ENCODE results near the gene PCNT.
"Not testable (repeated sequence)": the region's sequence is repeated elsewhere in the genome, so short reads cannot be mapped to it uniquely, and the experiment has no call there.

Gene PCNT

GRCh38 chr21:46363698-46364097 lies 39.7 kb downstream of the PCNT start:
- DNase-seq, result no peak

DNA sequence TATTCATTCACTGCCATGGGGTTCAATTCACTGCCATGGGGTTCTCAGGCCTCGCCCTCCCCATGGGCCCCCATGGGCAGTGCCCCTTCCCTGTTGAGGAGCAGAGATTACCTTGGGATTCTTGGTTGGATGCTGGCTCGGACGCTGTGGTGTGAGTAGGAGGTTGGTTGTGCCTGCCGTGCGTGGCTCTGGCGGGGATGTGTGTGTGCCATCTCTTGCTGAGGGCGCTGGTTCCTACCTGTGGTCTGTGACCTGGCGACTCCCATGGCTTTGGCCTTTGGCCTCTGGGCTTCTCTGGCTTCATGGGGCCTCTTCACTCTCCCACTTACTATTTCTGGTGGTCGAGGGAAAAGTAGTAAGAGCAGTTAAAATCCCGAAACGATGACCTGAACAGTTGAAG lies 42.1 kb downstream of the PCNT start:
- DNase-seq, result no peak

DNA sequence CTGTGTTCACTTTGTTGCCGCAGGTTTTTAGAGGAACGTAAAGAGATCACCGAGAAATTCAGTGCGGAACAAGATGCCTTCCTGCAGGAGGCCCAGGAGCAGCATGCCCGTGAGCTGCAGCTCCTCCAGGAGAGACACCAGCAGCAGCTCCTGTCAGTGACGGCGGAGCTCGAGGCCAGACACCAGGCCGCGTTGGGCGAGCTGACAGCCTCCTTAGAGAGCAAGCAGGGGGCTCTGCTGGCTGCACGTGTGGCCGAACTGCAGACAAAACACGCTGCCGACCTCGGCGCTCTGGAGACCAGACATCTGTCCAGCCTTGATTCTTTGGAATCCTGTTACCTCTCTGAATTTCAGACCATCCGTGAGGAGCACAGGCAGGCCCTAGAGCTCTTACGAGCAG lies 42.6 kb downstream of the PCNT start:
- DNase-seq, result no peak

- no peak for DNase-seq
Observed at GRCh38 chr21:46366966-46367365, 43.0 kb downstream of the PCNT start.

- DNase-seq, result no peak
Observed at GRCh38 chr21:46368533-46369285, 44.8 kb downstream of the PCNT start.

DNA sequence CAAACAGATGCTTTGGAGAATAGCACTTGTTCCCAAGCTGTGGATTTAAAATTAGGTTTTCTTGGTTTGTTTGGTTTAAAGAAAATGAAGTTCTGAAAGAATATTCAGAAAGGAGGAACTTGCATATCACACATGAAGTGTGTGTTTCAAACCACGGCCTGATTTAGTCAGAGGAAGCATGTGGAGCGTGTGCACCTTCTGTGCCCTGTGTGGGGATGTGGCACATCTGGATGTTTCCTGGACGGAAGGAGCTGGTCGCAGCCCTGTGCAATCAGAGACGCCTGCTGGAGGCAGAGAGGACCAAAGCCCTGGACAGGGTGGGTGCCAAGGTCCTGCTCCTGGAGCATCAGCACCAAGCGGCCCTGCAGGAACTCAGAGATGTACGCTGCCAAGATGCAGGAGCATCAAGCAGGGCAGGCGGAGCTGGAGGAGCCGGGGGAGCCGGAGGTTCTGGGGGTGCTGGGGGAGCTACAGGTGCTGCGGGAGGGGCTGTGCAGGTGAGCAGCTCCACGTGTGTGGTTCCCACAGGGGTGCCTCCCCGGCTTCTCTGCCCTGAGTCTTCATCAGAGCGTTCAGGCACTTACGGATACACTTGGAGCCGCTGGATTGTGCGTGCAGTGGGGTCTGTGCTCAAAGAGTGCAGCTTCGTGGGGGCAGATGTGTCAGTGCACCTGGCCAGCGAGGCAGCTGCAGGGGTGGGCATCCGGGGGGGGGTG lies 45.7 kb downstream of the PCNT start:
- DNase-seq, result no peak

DNA sequence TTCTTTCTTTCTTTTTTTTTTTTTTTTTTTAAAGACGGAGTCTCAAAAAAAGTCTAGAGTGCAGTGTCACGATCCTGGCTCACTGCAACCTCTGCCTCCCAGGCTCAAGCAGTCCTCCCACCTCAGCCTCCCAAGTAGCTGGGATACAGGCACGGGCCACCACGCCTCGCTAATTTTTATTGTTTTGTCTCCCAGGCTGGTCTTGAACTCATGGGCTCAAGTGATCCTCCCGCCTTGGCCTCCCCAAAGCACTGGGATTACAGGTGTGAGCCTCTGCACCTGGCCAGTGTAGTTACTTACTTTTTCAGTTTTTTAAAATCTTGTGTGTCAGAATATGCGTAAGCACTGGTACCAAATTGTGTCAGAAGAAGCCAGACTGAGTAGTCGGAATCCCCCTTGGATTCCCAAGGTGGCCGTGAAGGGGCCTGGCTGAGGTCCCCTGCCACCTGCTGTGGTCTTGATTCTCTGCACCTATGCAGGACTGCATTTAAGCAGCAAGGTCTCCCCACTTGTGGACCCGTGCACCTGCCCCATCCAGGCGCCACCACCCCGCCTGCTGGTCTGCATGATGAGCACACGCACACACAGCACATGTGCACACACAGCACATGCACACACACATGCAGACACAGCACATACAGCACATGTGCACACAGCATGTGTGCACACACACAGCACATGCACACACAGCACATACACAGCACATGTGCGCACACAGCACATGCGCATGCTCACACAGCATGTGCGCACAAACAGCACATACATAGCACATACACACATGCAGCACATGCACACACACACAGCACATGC lies 47.5 kb downstream of the PCNT start:
- DNase-seq, result no peak

DNA sequence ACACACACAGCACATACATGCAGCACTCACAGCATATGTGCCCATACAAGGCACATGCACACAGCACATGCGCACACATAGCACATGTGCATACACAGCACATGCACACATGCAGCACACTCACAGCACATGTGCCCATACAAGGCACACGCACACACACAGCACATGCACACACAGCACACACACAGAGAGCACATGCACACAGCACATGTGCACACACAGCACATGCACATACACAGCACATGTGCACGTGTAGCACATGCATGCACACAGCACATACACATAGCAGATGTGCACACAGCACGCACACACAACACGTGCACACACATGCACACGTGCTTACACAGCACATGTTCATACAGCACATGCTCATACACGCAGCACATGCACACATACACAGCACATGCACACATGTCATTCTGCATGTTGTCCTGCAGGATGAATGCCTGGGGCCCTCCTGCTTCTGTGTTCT lies 48.1 kb downstream of the PCNT start:
- no peak for DNase-seq

- DNase-seq, result not testable (repeated sequence)
Observed at GRCh38 chr21:46372947-46373346, 49.0 kb downstream of the PCNT start.

DNA sequence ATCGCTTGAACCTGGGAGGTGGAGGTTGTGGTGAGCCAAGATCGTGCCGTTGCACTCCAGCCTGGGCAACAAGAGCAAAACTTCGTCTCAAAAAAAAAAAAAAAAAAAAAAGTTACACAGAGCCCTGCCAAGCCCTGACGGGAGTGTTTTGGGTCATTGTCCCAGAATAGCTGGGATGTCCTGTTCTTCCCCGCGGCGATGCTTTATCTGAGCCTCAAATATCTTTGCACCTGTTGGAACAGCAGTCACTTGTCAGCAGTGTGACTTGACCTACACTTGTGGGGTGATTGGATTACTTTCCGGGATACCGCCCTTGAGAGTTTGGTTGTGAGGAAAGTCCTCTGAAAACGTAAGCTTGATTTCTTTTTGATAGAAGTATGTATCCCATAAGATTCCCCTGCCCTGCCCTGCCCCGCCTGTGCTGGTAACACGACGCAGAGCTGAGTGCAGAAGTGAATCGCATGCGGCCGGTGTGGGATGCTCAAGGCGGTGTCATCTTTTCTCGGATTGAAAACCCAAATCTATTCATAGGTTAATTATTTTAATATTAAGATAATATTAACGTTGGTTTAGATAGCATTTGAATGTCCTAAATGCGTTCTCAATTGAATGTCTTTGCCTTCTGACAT lies 50.9 kb downstream of the PCNT start:
- no peak for DNase-seq

DNA sequence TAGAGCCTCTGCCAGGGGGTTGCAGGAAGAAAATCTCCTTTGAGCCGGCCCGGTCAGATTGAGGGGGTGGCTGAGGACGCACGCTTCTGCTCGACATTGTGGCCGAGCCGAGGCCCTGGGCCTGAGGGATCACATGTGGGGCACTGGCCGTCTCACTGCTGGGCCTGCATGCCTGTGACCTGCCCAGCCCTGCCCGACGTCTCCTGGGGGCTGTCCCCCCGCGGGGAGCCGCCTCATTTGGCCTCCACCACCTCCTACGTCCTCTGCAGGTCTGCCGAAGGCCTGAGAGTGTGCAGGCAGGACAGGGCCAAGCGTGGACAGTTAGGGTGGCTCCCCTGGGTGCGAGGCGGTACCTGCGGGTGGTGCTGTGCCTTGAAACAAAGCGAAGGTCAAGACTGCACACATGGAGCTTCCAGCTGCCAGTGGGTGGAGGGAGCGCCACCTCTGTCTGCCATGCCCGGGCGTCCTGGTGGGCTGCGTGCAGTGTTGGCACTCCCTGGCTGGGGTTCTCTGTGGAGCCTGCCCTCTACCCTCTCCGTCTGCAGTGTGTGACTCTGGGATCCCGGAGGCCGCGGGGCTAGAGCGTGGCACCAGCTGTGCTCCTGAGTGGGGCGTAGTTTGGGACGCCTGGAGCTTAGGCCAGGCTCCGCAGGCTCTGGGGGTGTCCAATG lies 51.7 kb downstream of the PCNT start:
- no peak for DNase-seq

DNA sequence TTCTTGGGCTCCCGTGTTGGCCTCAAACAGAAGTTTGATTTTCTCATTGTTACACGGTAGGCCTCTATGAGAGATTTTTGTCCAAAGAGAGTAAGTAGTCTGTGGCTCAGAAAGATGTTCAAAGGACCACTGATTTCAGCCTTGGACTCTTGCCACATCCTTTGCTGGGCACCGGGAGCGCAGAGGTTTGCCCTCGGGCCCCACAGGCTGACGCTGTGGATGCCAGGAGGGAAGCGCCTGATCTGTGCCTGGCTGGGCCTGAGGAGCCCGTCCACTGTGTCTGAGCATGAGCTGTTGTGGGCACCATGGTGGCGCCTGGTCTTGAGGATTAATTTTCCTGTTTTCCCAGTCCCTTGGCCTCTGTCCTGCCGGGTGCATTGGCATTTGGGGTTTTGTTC lies 52.3 kb downstream of the PCNT start:
- DNase-seq, result no peak

DNA sequence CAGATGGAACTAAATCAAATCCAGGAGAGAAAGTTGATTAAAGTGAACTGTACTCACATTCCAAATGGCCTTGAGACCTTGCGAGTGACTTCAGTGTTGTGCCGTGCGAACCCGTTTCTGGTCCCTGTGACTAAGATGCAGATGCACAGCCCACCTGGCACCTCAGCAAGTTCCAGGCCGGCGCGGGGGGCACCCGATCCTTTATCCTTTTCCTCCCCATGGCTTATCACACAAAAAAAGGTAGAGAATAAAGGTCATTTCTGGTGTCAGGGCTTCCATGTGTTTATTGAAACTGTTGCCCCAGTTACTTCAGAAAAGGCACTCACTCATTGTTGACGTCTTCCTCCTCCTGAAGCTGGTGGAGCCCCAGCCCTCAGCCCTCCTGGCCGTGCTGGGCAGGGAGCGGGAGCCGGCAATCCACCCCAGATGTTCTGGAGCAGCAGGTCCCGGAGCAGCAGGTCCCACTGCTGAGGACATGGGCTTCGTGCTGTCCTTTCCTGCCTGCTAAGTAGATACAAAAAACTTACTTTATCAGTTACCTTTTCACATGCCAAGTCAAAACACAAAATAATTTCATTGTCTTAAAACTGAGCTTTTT lies 53.0 kb downstream of the PCNT start:
- no peak for DNase-seq

GRCh38 chr21:46377789-46378188 lies 53.8 kb downstream of the PCNT start:
- no peak for DNase-seq

DNA sequence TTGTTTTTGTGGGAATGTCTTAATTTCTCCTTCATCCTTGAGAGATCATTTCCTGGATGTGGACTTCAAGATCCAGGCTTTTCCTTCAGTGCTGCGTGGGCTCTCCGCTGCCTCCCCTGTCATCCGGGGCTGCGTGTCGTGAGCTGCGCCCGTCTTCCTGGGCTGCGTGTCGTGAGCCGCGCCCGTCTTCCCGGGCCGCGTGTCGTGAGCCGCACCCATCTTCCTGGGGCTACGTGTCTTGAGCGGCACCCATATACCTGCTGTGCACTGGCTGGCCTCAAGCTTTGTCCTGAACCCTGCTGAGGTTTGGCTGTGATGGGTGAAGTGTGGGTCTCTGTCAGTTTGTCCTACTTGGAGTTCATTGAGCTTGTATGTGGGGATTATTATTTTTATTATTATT lies 55.1 kb downstream of the PCNT start:
- DNase-seq, result no peak

DNA sequence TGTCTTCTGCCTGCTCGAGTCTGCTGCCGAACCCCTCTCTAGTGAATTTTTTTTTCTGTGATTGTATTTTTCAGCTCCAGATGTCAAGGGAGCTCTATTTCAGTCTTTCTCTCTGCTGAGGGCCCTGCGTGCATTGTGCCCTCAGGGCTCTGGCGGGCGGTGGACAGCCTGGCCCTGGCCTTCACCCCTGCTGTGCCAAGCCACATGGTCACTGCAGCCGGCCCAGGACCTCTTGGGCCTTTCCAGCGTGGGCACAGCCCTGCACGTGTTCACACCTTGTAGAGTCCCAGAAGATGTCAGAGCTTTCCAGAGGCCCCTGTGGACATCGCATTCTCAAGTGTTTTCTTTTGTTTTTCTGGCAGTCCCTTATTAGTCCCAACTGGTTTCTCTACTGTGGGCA lies 55.7 kb downstream of the PCNT start:
- DNase-seq, result no peak

- DNase-seq, result no peak
Observed at GRCh38 chr21:46381541-46381940, 57.6 kb downstream of the PCNT start.

DNA sequence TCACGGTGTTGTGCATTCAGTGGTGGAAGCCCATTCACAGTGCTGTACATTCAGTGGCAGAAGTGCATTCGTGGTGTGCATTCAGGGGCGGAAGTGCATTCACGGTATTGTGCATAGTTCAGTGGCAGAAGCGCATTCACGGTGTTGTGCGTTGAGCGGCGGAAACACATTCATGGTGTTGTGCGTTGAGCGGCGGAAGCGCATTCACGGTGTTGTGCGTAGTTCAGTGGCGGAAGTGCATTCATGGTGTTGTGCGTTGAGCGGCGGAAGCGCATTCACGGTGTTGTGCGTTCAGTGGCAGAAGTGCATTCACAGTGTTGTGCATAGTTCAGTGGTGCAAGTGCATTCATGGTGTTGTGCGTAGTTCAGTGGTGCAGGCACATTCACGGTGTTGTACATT lies 60.6 kb downstream of the PCNT start:
- no peak for DNase-seq

DNA sequence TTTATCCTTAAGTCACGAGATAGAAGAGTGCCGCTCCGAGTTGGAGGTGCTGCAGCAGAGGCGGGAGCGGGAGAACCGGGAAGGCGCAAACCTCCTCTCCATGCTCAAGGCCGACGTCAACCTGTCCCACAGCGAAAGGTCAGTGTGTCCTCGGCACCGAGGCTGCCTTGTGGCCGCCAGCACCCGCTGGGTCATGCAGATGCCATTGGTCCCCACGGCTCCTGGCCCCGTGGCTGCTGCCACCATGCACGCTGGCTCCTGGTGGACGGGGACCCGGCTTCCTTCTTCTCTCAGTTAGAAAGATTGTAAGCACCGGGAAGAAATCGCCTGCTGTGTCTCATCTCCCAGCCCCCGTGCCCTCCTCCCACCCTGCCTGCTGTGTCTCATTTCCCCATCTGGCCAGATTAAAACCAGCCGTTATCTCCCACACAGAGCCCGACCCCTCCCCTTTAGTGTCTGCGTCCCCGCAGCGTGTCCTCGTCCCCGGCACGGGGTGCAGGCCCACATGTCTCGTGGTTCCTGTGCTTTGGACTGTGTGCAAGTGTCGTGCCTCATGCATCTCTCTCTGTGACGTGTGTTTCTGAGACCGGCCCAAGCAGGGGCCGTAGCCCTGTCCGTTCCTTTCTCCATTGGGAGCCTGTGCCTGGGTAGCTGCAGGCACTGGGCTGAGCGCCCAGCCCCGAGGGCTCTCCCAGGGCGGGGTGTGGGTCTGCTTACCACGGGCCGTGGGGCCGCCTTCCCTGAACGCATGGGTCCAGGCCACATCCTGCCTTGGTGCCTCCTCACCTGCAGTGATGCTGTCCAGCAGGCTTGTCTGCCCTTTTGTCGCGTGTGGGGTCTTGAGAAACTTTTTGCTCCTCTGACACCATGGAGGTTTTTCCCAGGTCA lies 62.1 kb downstream of the PCNT start:
- DNase-seq, result no peak

GRCh38 chr21:46386734-46387088 lies 62.8 kb downstream of the PCNT start:
- no peak for DNase-seq

DNA sequence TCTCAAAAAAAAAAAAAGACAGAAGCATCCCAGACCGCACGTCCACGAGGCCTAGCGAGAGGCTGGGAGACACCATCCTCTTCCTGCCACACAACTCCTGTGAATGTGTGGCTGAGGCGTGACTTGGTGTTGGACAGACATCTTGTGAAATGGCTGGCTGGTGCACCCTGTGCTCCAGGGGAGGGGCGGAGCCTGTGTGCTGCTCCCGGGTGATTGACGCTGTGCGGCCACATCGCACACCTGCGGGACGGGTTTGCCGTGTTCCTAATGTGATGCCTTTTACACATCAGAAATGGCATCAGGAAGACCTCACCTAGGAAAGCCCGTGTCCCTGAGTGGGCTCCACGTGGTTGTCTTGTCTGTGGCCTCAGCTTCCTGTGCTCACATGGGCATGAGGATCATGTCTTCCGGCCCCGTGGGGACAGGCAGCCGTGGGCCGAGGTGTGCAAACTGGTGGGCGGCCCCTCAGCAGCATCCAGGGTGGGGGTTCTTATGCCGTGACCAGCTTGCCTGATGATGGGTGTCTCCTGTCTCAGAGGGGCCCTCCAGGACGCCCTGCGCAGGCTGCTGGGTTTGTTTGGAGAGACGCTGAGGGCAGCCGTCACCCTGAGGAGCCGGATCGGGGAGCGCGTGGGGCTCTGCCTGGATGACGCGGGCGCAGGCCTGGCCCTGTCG lies 64.4 kb downstream of the PCNT start:
- DNase-seq, result no peak
